ENCODE data around the gene ZGLP1. TPM values are rescaled to one million over a fixed set of nuclear protein-coding genes. Genes with fewer than 3 reads are reported as not detected.
"Not testable (repeated sequence)": the region's sequence is repeated elsewhere in the genome, so short reads cannot be mapped to it uniquely, and the experiment has no call there.

The ZGLP1 gene
- total RNA-seq, 2 donors from 2014 or later: 0.90 TPM; not detected in 1

- H3K27ac ChIP-seq: no peak overlapping the region
These were observed 24.2 kb downstream of the ZGLP1 start for GRCh38 chr19:10285393-10285792.

GRCh38 chr19:10284960-10285278 is 24.7 kb downstream of the ZGLP1 start:
- no peak for DNase-seq (ENCODE audit: low spot score)
- Histone ChIP-seq H3K27me3 (peaks cover 16 to 20% of the 10 kb centered on the region in 2 donors), H3K9me3 (no peaks in the 10 kb centered on the region), H3K27ac (no peak overlapping the region), H3K4me3 (no peak overlapping the region), H3K36me3 (peaks cover 16% of the 10 kb centered on the region), H3K4me1 (peaks cover 0 to 42% of the 10 kb centered on the region in 2 donors)
- no peak for TF ChIP-seq CTCF (IDR thresholded peaks at IDR 0.05)

More at GRCh38 chr19:10285393-10285792, 24.2 kb downstream of the ZGLP1 start:
- Histone ChIP-seq H3K4me1 (peaks cover 0 to 47% of the 10 kb centered on the region in 2 donors), H3K27me3 (peaks cover 16 to 22% of the 10 kb centered on the region in 2 donors), H3K36me3 (peaks cover 16% of the 10 kb centered on the region), H3K4me3 (no peak overlapping the region), H3K9me3 (no peaks in the 10 kb centered on the region)
- DNase-seq (ENCODE audit: low spot score): no peak
- no peak for TF ChIP-seq CTCF (IDR thresholded peaks at IDR 0.05)

GRCh38 chr19:10284065-10284959 is 25.3 kb downstream of the ZGLP1 start:
- Histone ChIP-seq H3K4me3 (no peak overlapping the region), H3K27me3 (peaks cover 14% of the 10 kb centered on the region in 2 donors), H3K9me3 (no peaks in the 10 kb centered on the region), H3K36me3 (peaks cover 16% of the 10 kb centered on the region), H3K4me1 (peaks cover 0 to 36% of the 10 kb centered on the region in 2 donors), H3K27ac (no peak overlapping the region)
- DNase-seq (ENCODE audit: low spot score): no peak
- TF ChIP-seq CTCF (IDR thresholded peaks at IDR 0.05): no peak

DNA sequence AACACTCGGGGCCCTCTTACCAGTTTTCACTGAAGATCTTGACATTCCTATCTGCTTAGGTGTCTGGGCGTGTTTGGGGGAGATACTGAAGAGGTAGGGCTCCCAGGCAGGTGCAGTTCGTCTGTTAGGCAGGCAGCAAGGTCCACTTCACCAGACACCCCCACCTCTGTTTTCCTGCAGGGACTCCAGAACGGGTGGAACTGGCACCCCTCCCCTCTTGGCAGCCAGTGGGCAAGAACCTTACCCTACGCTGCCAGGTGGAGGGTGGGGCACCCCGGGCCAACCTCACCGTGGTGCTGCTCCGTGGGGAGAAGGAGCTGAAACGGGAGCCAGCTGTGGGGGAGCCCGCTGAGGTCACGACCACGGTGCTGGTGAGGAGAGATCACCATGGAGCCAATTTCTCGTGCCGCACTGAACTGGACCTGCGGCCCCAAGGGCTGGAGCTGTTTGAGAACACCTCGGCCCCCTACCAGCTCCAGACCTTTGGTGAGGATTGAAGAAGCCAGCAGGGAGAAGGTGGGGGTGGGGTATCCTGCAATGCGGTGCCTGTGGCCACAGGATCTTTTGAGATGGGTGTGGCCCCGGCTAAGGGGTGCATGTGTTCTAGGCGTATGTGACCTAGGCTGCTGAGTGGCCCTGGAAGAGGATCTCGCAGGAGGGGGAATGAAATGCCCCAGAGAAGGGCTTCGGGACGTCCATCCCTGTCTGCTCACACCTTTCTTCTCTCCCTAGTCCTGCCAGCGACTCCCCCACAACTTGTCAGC is 26.1 kb downstream of the ZGLP1 start:
- peaks cover 16% of the 10 kb centered on the region for H3K36me3 ChIP-seq

DNA sequence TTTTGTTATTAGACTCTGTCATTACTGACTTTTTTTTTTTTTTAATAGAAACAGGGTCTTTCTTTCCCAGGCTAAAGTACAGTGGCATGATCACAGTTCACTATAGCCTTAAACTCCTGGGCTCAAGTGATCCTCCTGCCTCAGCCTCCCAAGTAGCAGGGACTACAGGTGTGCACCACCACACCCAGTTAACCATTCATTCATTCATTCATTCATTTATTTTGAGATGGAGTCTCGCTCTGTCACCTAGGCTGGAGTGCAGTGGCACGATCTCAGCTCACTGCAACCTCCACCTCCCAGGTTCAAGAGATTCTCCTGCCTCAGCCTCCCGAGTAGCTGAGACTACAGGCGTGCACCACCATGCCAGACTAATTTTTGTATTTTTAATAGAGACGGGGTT is 27.6 kb downstream of the ZGLP1 start:
- DNase-seq (ENCODE audit: low spot score); H3K27ac ChIP-seq; H3K9me3 ChIP-seq; H3K27me3 ChIP-seq; H3K4me3 ChIP-seq: not testable (repeated sequence)
- Histone ChIP-seq H3K36me3 (peaks cover 16% of the 10 kb centered on the region), H3K4me1 (peaks cover 0 to 14% of the 10 kb centered on the region in 2 donors)

More for the DNA sequence above, 26.1 kb downstream of the ZGLP1 start:
- Histone ChIP-seq H3K27ac (no peak overlapping the region), H3K27me3 (peaks cover 5 to 10% of the 10 kb centered on the region in 2 donors), H3K4me1 (peaks cover 0 to 28% of the 10 kb centered on the region in 2 donors), H3K9me3 (no peaks in the 10 kb centered on the region), H3K4me3 (no peak overlapping the region)
- no peak for DNase-seq (ENCODE audit: low spot score)
- TF ChIP-seq CTCF (IDR thresholded peaks at IDR 0.05): no peak

Data from right atrium auricular region (tissue), 2 donors.